SW480 (cell line): ENCODE measurements around the gene NEIL1.
"Not testable (repeated sequence)": the region's sequence is repeated elsewhere in the genome, so short reads cannot be mapped to it uniquely, and the experiment has no call there.

Experiments used
- DNase-seq: peaks from one replicate; pipeline ENCODE4 v3.0.0-alpha.2; 2016; ENCODE audit warnings: low spot score

NEIL1 gene

DNA sequence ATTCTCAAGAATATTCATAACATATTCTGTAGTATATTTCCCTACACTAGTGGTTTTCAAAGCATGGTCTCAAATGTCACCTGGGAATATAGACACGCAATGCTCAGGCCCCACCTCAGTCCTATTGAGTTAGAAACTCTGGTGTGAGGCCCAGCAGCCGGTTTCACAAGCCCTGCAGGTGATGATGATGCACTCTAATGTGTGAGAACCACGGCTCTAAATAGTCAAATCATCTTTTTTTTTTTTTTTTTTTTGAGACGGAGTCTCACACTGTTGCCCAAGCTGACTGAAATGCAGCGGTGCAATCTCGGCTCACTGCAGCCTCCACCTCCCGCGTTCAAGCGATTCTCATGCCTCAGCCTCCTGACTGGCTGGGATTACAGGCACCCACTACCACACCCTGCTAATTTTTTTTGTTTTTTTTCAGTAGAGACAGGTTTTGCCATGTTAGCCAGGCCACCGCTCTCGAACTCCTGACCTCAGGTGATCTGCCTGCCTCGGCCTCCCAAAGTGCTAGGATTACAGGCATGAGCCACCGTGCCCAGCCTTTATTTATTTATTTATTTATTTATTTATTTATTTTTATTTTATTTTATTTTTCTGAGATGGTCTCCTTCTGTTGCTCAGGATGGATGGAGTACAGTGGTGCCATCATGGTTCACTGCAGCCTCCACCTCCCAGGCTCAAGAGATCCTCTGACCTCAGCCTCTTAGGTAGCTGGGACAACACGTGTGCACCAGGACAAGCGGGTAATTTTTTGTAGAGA, 13.0 kb upstream of the NEIL1 start:
- DNase-seq, result not testable (repeated sequence)

DNA sequence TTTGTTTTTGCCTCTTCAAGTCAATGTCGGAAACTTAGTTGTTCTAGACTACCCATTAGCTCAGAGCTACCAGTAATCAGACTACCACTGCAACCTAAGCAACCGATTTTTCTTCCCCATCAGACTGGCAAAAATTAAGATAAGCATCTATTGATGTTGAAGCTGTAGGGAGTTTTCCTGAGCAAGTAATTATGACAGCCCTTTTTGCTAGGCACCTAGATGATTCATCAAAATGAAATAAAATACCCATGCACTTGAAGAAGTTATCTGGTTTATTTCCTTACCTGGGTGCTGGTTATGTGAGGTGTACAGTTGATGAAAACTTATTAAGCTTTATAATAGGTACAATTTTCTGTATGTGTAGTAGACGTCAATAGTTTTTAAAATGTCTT, 11.5 kb upstream of the NEIL1 start:
- DNase-seq, result no peak

DNA sequence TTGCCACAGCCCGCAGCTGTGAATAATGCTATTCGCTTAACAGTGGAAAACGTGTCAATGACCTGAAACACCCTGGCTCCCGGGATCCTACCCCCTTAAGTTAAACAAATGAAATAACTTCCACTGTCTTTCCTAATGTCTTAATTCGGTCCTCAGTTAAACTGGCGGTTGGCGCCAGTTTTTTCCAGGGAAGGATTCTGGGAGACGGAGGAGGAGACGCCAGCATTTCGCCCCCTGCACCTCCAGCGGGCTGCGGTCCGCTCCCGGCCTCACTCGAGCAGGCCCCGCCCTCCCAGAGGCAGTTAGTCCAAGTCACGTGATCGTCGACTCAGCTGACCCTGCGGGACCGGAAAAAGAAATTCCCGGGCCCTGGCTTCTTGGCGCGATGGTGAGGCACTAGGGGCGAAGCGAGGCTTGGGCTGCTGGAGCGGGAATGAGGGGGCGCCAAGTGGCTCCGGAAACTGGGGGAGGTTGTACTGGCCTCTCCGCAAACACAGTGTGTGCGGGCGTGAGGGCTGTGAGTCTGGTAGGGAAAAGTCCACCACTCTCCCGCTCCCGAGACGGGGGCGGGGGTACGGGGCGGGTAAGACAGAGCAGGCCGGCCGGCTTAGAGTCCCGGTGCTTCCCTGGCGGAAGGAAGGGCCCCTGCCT, 11.0 kb upstream of the NEIL1 start, which contains the start of gene COMMD4:
Gene COMMD4, plus strand, starts transcription at position 359 of the 651 bp plus-strand sequence. Its CDS starts 27 bp downstream, at position 386.
- peak; percentile 90 for DNase-seq

DNA sequence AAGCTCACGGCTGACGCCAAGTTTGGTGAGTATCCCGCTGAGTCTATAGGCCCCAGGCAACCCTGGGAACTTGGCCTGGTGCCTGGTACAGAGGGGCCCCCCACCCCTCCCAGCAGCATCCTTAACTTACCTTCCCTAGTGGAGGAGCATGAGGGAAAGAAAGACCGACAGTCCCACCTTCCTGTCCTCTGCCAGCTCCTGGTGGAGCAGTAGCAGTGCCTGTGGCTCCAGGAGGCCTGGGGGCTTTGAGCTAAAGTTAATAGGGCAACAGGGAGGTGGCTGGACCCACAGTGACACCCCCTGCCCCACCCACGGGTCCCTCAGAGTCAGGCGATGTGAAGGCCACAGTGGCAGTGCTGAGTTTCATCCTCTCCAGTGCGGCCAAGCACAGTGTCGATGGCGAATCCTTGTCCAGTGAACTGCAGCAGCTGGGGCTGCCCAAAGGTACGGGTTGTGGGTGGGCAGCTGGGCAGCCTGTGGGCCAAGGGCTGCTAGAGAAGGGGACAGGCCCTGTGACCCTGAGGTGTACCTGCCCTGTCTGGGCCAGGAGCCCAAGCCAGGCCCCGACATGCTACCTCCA, 8.1 kb upstream of the NEIL1 start:
- DNase-seq, result no peak

DNA sequence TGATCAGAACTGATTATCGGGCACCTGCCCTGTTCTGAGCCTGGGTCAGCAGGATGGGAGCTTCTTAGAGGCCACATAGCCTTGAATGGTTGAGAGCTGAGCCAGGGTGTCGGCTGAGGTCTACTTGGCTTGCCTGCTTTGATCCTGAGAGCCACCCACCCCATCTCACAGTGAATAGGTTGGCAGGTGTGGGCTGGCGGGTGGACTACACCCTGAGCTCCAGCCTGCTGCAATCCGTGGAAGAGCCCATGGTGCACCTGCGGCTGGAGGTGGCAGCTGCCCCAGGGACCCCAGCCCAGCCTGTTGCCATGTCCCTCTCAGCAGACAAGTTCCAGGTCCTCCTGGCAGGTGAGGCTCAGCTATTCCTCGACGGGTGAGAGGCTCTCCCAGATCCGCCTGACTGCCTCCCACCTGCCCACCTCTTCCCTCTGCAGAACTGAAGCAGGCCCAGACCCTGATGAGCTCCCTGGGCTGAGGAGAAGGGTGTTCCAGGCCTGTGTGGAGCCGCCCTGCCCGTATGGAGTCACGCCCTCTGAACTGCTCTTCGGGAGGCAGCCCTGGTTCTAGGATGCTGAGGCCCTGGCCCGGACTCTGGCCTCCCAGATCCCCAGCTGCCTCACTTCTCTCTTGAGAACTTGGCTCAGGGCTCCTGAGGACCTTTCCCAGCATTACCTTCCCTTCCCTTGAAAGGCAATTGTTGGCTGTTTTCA, 7.2 kb upstream of the NEIL1 start:
- no peak for DNase-seq

DNA sequence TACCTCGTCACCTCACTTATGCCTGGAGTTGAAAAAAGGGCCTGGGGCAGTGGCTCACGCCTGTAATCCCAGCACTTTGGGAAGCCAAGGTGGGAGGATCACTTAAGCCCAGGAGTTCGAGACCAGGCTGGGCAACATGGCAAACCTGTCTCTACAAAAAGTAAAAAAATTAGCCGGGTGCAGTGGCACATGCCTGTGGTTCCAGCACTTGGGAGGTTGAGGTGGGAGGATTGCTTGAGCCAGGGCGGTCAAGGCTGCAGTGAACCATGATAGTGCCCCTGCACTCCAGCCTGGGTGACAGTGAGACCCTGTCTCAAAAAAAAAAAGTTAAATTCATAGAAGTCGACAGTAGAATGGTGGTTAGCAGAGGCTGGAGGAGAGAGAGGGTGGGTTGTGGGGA, 4.6 kb upstream of the NEIL1 start:
- no peak for DNase-seq

DNA sequence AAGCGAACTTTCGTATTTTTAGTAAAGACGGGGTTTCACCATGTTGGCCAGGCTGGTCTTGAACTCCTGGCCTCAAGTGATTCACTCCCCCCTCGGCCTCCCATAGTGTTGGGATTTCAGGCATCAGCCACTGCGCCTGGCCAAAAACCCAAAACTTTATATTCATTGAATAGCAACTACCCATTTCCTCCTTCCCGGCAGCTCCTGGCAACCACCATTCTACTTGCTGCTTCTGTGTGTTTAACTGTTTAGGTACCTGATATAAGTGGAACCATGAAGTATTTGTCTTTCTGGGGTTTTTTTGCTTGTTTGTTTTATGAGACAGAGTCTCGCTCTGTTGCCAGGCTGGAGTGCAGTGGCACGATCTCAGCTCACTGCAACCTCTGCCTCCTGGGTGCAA, 2.9 kb upstream of the NEIL1 start:
- DNase-seq, result not testable (repeated sequence)

DNA sequence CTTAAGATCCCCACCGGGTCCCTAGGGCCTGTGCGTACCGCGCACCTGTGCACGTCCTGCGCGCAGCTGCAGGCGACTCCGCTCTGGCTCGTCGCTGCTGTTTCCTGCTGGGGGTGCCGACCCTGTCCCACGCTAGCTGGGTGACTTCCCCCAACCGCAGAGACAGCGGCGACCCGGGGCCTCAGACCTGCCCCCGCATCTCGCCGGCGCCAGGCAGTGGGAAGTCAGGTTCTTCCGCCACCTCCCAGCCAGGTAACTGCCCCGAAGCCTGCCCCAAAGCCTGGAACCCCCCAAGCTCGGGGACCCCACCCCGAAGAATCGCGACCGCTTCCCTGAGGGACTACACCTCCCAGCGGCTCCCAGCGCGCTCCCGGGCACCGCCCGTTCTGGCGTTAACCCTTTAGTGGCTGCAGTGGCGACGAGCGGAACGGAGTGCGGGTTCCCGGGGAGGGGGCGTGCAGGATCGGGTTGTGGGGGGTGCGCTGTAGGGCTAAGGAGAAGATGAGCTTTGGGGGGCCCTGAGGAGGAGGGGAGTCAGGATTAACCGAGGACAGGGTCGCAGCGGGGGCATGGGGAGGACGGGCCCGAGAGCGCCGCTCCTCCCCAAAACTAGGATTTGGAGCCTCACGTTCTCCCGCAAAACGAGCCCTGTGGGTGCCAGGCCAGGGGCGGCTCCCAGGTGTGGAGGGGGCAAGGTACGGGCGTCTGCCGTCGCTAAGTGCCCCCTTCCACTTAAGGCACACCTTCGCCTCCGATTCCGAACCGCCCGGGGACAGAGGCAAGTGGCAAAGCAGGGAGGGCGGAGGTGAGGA, 589 bp downstream of the NEIL1 start:
- peak; percentile 57 for DNase-seq

DNA sequence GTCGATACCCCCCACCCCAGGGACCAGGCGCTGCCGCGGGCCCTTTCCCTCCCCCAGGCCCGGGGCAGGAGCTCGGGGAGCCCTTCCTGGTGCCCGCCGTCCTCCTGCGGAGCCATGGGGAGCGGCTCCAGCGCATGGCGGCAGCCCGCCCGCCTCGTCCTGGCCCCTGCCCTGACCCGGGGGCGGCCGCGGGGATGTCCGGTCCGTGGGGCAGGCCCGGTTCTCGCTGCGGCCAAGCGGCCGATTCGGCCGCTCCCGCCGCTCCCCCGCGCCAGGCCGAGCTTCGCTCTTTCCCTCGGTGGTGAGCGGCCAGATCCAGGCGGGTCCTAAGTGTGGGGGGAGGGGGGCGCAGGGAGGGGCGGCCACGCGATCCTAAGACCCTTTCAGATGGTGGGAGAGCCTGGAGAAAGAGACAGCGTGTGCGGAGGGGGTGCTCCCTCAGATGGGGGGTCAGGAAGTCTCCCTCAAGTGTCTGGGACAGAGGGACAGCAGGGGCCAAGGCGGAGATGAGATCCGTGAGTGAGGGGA, 1.3 kb downstream of the NEIL1 start:
- no peak for DNase-seq

DNA sequence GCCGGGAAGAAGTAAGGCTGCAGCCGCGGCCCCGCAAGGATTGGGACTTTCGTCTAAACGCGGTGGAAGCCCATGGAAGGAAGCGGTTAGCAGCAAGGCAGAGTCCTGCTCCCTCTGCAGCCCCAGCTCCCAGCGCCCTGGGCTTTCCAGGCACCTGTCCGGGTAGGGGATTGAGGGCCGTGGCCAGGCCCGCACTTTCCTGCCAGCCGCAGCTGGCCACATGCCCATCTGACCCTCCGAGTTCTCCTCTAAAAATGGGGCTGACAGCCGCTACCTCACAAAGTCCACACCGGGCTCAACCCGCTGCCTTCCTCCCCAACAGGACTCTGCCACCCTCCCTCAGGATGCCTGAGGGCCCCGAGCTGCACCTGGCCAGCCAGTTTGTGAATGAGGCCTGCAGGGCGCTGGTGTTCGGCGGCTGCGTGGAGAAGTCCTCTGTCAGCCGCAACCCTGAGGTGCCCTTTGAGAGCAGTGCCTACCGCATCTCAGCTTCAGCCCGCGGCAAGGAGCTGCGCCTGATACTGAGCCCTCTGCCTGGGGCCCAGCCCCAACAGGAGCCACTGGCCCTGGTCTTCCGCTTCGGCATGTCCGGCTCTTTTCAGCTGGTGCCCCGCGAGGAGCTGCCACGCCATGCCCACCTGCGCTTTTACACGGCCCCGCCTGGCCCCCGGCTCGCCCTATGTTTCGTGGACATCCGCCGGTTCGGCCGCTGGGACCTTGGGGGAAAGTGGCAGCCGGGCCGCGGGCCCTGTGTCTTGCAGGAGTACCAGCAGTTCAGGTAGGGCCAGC, 1.9 kb downstream of the NEIL1 start:
- DNase-seq, result peak; percentile 27

DNA sequence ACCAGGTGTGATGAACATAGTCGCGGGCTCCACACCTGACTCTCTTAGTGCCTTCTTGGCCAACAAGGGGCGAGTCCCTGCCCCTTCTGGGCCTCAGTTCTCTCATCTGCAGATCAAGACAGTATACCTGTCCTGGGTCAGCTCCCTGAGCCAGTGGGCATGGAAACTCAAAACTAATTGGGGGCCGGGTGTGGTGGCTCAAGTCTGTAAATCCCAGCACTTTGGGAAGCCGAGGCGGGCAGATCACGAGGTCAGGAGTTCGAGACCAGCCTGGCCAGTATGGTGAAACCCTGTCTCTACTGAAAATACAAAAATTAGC, 2.5 kb downstream of the NEIL1 start:
- DNase-seq, result not testable (repeated sequence)

DNA sequence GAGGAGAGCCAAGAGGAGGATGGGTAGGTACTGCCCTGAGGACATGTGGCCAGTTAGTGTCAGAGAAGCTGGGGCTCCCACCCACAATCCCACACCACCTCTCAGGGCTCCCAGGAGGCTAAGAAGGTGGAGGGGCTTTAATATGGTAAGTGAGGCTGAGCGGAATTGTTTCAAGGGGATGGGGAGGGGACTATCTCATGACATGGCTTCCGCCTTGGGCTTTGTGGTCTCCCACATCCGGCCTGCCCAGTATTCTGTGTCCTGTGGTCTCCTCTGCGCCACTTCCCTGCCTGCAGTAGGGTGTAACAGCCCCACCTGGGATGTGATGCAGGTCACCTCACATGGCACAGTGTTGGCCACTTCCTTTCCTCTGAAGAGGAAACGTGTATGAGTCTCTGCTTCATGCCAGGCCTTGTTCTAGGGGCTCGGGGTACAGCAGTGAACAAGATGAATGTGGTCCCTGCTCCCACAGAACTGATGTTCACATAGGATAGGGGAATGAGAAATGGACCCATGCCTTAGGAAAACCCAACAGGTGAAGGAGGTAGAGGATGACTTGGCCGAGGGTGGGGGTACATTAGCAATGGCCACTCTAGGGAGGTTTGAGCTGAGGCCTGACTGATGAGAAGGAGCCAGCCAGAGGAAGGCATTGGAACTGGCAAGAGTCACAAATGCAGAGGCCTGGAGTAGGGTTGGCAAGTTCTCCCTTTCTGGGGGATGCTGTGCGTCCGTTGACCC, 3.2 kb downstream of the NEIL1 start:
- no peak for DNase-seq

DNA sequence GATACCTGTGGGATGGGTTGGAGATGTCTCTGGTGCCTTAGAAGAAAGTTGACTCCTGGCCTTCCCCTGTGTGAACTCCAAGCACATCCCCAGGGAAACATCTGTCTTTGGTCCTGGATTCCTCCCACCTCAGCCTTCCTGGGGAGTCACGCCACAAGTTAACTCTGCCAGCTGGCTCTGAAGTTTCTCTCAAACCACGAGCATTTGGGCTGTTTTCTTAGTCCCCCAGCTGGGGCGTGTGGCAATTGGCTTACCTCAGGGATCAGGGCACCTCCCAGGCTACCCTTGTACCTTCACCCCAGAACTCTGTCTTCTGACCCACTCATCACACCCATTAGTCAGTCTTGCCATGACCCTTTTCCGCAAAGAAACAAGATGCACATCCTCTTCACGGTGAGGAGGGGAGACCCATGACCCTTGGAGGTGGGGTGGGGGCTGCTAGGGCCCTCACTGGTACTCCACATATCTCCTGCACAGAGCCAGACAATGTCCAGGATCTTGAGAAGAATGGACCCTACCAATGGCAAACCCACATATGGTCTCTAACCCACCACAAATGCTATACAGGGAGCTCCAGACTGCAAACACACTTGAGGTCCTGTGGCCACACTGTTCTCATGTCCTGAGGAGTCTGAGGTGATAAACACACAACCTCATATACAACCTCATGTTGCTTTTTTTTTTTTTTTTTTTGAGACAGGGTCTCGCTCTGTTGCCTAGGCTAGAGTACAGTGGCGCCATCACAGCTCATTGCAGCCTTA, 3.9 kb downstream of the NEIL1 start:
- no peak for DNase-seq

DNA sequence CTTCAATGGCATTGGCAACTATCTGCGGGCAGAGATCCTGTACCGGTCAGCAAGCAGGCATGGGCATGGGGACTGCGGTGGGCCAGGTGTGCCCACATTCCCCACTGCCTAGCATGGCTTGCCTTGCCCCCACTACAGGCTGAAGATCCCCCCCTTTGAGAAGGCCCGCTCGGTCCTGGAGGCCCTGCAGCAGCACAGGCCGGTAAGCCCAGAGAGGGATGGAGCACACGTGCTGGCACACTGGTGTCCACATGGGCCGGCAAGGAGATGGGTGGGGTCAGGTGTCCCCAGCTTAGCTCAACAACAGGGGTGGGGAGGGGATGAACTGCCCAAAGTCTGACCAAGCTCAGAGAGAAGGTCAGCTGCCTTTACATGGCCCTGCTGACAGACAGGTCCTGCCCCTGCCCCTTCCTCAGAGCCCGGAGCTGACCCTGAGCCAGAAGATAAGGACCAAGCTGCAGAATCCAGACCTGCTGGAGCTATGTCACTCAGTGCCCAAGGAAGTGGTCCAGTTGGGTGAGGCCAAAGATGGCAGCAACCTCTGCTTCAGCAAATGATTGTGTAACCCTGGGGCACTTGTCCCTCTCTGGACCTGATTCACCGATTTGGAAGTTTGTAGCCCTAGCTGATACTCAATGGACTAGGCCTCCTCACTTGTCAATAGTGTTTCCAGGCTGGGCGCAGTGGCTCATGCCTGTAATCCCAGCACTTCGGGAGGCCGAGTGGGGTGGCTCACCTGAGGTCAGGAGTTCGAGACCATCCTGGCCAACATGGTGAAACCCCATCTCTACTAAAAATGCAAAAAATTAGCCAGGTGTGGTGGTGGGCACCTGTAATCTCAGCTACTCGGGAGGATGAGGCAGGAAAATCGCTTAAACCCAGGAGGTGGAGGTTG, 5.6 kb downstream of the NEIL1 start:
- DNase-seq, result no peak

DNA sequence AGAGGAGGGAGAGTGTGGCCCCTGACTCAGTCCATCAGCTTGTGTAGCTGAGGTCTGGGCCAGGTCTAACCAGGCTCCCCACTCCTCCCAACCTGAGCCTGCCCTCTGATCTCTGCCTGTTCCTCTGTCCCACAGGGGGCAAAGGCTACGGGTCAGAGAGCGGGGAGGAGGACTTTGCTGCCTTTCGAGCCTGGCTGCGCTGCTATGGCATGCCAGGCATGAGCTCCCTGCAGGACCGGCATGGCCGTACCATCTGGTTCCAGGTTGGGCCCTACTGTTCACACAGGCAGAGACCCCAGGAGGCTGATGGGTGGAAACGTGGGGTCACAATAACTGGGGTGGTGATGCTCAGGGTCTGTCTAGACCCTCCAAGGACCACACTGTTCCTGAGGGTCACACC, 6.8 kb downstream of the NEIL1 start:
- DNase-seq, result no peak

DNA sequence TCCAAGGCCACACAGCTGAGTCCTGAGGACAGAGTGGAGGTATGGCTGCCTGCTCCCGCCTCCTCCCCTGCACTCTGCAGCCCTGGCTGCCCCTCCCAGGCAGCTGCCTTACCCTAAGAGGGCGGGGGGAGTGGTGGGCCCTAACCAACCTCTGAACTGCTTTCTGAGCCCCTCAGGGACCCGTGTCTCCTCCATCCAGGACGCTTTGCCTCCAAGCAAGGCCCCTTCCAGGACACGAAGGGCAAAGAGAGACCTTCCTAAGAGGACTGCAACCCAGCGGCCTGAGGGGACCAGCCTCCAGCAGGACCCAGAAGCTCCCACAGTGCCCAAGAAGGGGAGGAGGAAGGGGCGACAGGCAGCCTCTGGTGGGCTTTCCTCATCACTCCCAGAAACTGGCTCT, 7.6 kb downstream of the NEIL1 start:
- no peak for DNase-seq

DNA sequence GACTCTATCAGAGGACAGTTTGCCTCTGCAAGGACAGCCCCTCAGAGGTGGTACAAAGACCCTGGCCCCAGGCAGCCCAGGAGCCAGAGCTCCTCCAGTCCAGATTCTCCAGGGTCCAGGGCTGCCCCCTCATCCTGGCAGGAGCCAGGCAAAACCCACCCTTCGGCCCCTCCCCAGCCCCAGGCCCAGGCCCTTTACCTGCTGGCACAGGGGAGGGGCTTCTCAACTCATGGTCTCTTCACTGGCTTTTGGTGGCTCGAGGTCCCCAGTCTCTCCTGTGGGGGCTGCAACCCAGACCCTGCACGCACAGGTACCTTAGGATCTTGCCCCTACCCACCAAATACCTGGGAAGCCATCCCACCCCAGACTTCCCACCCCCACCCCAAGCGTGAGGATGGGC, 8.5 kb downstream of the NEIL1 start:
- DNase-seq, result no peak

DNA sequence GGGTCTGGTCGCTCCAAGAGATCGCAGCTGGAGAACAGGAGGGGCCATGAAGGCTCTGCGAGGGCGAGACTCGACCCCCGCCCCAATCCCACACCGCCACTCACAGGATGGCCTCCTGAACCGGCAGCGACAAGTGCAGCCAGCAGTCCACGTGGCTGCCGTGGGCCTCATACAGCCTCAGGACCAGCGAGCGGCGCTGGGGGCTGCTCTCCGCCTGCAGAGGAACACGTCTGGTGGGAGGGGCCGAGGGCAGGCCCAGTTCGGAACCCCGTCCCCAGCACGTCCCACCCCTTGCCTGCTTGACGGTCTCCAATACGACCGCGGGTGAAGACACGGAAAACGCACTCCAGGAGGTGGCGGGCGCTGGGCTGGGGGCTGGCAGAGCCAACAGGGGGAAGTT, 9.2 kb downstream of the NEIL1 start:
- no peak for DNase-seq
